Breast epithelium (tissue), 4 donors: Measurements from ENCODE around the gene FAM81B. TPM values are rescaled to one million over a fixed set of nuclear protein-coding genes. Genes with fewer than 3 reads are reported as not detected.
"Not testable (repeated sequence)": the region's sequence is repeated elsewhere in the genome, so short reads cannot be mapped to it uniquely, and the experiment has no call there.

ENCODE experiments used
- DNase-seq, 2 donors: peaks; one replicate each; pipeline ENCODE4 v3.0.0-alpha.2; 2019; ENCODE audit warnings: low spot score in 2 of 2
- H3K27ac ChIP-seq, 2 donors: fragments of 200-600 bp; sonication (generic) in 1 of 2; one replicate each; pipeline ENCODE4 v1.5.1; 2016 to 2019; ENCODE audit warnings: mild to moderate bottlenecking in 1 of 2
- H3K27me3 ChIP-seq, 2 donors: fragments of 200-600 bp; sonication (generic) in 1 of 2; one replicate each; pipeline versions ENCODE4 v1.5.1 to v1.6.0; 2017 to 2019; ENCODE audit warnings: control low read depth in 1 of 2, mild to moderate bottlenecking in 1 of 2
- H3K36me3 ChIP-seq: fragments of 200-600 bp; one replicate; pipeline ENCODE4 v1.5.1; 2019
- H3K4me1 ChIP-seq, 2 donors: fragments of 200-600 bp; sonication (generic); one replicate each; pipeline ENCODE4 v1.5.1; 2016 to 2019; ENCODE audit warnings: control low read depth in 1 of 2
- H3K4me3 ChIP-seq, 3 donors: fragments of 200-600 bp; sonication (generic); 1 replicate in 2 of 3; 2 replicates in 1 of 3; pipeline ENCODE4 v1.5.1; 2016 to 2019; ENCODE audit warnings: mild to moderate bottlenecking in 3 of 3, moderate library complexity in 2 of 3
- H3K9me3 ChIP-seq, 2 donors: fragments of 200-600 bp; sonication (generic) in 1 of 2; one replicate each; pipeline ENCODE4 v1.5.1; 2016 to 2019; ENCODE audit warnings: control low read depth in 1 of 2
- POLR2A ChIP-seq: fragments of 450-650 bp; IDR thresholded peaks from one replicate; pipeline ENCODE4 v1.6.1; 2016; ENCODE audit warnings: antibody characterized with exemption, mild to moderate bottlenecking, moderate library complexity
- POLR2AphosphoS5 ChIP-seq, 3 donors: sonication (generic); formaldehyde crosslinking; IDR thresholded peaks; one replicate each; pipeline ENCODE4 v1.6.1; 2017; ENCODE audit warnings: antibody characterized with exemption in 3 of 3
- intact Hi-C: fragments of 100-400 bp; cut with DNase I; formaldehyde crosslinking; loops from one replicate; pipeline ENCODE4 v1.15.1; 2023; ENCODE audit warnings: low total_unique reads
- total RNA-seq, 3 donors: library from RNA; depleted of rRNA; stranded (reverse); fragments of >200 nt; gene quantifications; one replicate each; pipeline ENCODE4 v1.1.0, GENCODE V29; 2016
- TF ChIP-seq, protein P1 (sequence below), 3 donors: fragments of 450-650 bp; IDR thresholded peaks; one replicate each; pipeline ENCODE4 v1.5.1; 2016 to 2017; ENCODE audit warnings: antibody characterized with exemption in 3 of 3, mild to moderate bottlenecking in 3 of 3, moderate library complexity in 3 of 3

Gene FAM81B
- total RNA-seq, 3 donors from 2014 or later = 2.6 TPM; not detected in 2

DNA sequence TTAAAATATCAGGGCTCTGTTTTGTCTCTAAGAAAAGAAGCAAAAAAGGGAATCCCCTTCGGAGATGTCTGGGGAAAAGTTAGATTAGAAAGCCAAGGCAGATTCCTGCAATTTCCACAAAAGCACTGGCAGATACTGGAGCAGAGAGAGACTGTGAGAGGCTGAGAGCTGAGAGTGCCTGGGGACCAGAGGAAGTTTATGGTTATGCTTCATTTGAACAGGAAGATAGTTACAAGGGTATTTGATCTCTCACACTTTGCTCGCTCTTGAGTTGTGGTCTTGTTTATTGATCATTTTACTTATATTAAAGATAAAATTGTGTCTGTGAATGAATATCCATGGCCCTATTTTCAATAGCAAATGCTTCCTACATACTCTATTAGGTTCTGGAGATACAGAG is 32.8 kb upstream of the FAM81B start:
- no peak overlapping the region for H3K4me3 ChIP-seq
- intact Hi-C loops = no loop called here
- TF ChIP-seq POLR2AphosphoS5 (IDR thresholded peaks at IDR 0.05) (no peak), POLR2A (no peak)
- TF ChIP-seq, protein P1, sequence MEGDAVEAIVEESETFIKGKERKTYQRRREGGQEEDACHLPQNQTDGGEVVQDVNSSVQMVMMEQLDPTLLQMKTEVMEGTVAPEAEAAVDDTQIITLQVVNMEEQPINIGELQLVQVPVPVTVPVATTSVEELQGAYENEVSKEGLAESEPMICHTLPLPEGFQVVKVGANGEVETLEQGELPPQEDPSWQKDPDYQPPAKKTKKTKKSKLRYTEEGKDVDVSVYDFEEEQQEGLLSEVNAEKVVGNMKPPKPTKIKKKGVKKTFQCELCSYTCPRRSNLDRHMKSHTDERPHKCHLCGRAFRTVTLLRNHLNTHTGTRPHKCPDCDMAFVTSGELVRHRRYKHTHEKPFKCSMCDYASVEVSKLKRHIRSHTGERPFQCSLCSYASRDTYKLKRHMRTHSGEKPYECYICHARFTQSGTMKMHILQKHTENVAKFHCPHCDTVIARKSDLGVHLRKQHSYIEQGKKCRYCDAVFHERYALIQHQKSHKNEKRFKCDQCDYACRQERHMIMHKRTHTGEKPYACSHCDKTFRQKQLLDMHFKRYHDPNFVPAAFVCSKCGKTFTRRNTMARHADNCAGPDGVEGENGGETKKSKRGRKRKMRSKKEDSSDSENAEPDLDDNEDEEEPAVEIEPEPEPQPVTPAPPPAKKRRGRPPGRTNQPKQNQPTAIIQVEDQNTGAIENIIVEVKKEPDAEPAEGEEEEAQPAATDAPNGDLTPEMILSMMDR (IDR thresholded peaks at IDR 0.05) = no peak
- no peaks in the 10 kb centered on the region for H3K9me3 ChIP-seq
- H3K27me3 ChIP-seq = no peaks in the 10 kb centered on the region
- no peak overlapping the region for H3K27ac ChIP-seq
- no peak for DNase-seq
- no peaks in the 10 kb centered on the region for H3K36me3 ChIP-seq
- H3K4me1 ChIP-seq = no peaks in the 10 kb centered on the region

DNA sequence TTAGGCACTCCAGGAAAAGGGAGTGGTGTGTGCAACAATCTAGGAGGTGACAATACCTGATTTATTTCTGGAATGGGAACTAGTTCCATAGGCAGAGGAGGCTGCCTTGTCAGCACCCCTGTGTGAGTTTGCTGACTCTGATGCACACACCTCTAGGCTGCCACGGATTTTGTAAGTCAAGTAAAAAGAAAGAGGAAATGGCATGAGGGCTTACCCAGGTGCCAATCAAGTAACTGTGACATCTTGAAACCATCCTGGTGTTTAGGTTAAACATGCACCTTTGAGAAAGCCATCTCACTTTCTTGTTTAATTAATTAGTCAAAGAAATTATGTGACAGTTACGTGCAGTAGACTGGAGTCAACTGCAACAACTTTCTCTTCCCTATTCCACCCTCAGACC is 32.3 kb upstream of the FAM81B start:
- DNase-seq = no peak
- H3K4me1 ChIP-seq = no peaks in the 10 kb centered on the region
- peaks cover 0 to 4% of the 10 kb centered on the region in 2 donors for H3K9me3 ChIP-seq
- H3K27ac ChIP-seq = no peak overlapping the region
- H3K36me3 ChIP-seq = no peaks in the 10 kb centered on the region
- no peaks in the 10 kb centered on the region for H3K27me3 ChIP-seq
- H3K4me3 ChIP-seq = no peak overlapping the region
- TF ChIP-seq, protein P1 (IDR thresholded peaks at IDR 0.05) = no peak
- TF ChIP-seq POLR2A (no peak), POLR2AphosphoS5 (IDR thresholded peaks at IDR 0.05) (no peak)
- intact Hi-C loops = no loop called here

DNA sequence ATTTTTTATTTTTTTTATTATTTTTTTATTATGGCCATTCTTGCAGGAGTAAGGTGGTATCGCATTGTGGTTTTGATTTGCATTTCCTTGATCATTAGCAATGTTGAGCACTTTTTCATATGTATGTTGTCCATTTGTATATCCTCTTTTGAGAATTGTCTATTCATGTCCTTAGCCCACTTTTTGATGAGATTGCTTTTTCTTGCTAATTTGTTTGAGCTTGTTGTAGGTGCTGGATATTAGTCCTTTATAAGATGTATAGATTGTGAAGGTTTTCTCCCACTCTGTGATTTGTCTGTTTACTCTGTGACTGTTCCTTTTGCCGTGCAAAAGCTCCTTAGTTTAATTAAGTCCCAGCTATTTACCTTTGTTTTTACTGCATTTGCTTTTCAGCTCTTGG is 30.5 kb upstream of the FAM81B start:
- H3K4me1 ChIP-seq, H3K27ac ChIP-seq, DNase-seq, H3K4me3 ChIP-seq, H3K36me3 ChIP-seq, intact Hi-C loops, H3K27me3 ChIP-seq: not testable (repeated sequence)
- peaks cover 0 to 10% of the 10 kb centered on the region in 2 donors for H3K9me3 ChIP-seq

DNA sequence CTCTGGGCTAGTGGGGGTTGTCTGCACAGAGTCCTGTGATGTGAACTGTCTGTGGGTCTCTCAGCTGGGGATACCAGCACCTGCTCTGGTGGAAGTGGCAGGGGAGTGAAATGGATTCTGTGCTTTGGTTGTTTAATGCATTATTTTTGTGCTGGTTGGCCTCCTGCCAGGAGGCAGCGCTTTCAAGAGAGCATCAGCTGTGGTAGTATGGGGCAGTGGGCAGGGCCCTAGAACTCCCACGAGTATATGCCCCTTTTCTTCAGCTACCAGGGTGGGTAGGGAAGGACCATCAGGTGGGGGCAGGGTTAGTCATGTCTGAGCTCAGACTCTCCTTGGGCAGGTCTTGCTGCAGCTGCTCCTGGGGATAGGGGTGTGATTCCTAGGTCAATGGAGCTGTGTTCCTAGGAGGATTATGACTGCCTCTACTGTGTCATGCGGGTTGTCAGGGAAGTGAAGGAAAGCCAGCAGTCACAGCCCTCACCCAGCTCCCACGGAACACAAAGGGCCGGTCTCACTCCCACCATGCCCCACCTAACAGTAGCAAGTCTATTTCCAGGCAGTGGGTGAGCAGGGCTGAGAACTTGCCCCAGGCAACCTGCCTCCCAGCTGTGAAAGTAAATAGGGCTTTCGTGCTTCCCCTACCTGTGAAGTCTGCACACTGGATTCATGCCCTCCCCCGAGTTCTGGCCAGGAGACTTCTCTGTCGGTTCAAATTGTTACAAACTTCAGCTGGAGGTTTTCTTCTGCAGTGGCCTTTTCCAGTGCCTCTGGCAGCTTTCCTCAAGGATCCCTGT is 25.7 kb upstream of the FAM81B start:
- no peak for TF ChIP-seq POLR2A
- TF ChIP-seq, protein P1 (IDR thresholded peaks at IDR 0.05) = no peak
- no peak for TF ChIP-seq POLR2AphosphoS5 (IDR thresholded peaks at IDR 0.05)
- intact Hi-C loops = no loop called here
- no peaks in the 10 kb centered on the region for H3K4me1 ChIP-seq
- DNase-seq = no peak
- no peaks in the 10 kb centered on the region for H3K36me3 ChIP-seq
- peaks cover 0 to 10% of the 10 kb centered on the region in 2 donors for H3K9me3 ChIP-seq
- H3K27ac ChIP-seq = no peak overlapping the region
- H3K4me3 ChIP-seq = no peak overlapping the region
- no peaks in the 10 kb centered on the region for H3K27me3 ChIP-seq

DNA sequence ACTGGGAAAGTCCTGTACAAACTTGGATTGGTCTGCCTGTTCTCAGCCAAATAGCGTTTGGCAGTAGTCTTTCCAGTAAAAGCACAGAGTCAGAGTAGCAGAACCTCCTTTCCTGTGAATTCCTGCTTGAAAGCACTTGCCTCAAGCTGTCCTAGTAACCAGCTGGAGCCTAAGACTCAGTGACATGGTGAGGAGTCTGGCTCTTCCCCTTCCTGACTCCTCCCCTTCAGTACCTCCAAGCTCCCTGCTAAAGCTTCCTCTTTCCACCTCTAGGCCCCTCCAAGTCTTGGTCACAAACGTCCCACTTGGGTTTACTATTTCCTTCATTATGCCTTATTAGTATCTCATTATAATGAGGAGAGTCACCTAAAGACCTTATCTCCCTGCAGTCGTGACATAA is 21.4 kb upstream of the FAM81B start:
- TF ChIP-seq POLR2AphosphoS5 (IDR thresholded peaks at IDR 0.05) = no peak
- TF ChIP-seq, protein P1 (IDR thresholded peaks at IDR 0.05) = no peak
- no peak for TF ChIP-seq POLR2A
- intact Hi-C loops = no loop called here
- Histone ChIP-seq H3K9me3 (no peaks in the 10 kb centered on the region), H3K4me3 (no peak overlapping the region), H3K36me3 (no peaks in the 10 kb centered on the region), H3K27ac (no peak overlapping the region), H3K27me3 (no peaks in the 10 kb centered on the region), H3K4me1 (no peaks in the 10 kb centered on the region)
- no peak for DNase-seq
